GM19193 (cell line): ENCODE results near the gene COX4I1.

Experiments used
- POLR2A ChIP-seq: IDR thresholded peaks from 4 replicates; pipeline ENCODE4 v1.6.1; 2011; ENCODE audit not compliant: insufficient read depth, insufficient read length; ENCODE audit errors: extremely low read depth

COX4I1 gene

DNA sequence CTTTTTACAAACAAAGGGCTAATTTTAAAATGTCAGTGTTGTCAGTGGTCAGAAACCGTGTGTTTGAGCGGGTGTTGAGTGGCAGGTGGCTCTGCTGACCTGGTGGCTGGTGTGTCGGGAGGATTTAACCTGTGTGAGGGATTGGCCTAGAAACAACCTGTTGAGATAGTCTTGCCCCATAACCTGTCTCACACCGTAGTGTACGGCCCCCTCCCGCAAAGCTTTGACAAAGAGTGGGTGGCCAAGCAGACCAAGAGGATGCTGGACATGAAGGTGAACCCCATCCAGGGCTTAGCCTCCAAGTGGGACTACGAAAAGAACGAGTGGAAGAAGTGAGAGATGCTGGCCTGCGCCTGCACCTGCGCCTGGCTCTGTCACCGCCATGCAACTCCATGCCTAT lies 7.0 kb downstream of the COX4I1 start:
- no peak for TF ChIP-seq POLR2A

DNA sequence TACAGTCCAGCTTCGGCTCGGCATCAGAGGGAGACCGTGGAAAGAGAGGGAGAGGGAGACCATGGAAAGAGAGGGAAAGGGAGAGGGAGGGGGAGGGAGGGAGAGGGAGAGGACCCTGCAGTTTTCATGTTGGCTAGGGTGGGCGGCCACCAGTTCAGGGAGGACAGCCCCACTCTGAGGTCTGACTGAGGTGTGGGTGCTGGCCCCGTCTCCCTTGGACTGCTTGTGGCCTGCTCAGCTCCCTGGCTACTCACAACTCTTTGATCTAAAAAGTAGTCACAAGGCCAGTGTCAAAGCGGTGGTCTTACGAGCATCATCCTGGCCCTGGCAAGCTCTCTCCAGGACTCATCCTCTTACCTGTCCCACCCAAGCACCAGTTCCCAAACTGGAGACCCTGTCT lies 9.4 kb downstream of the COX4I1 start:
- no peak for TF ChIP-seq POLR2A

DNA sequence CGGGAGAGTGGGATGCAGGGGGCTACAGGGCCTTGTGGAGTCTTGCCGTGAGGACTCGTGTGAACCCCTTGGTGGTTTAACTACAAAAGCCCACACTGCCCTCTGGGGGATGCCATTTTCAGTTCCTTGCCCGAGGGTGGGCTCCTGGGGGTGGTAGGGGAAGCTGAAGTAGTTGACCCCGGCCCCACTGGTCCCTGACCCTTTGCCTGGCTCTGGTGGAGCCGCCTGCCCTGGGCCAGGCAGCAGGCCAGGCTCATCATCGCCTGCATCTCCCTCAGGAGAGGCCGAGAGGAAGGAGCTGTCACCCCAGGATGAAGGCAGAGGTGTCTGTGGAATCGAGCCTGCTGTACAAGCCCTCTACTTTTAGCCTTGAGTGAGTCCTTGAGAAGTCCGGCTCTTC lies 10.2 kb downstream of the COX4I1 start:
- no peak for TF ChIP-seq POLR2A

DNA sequence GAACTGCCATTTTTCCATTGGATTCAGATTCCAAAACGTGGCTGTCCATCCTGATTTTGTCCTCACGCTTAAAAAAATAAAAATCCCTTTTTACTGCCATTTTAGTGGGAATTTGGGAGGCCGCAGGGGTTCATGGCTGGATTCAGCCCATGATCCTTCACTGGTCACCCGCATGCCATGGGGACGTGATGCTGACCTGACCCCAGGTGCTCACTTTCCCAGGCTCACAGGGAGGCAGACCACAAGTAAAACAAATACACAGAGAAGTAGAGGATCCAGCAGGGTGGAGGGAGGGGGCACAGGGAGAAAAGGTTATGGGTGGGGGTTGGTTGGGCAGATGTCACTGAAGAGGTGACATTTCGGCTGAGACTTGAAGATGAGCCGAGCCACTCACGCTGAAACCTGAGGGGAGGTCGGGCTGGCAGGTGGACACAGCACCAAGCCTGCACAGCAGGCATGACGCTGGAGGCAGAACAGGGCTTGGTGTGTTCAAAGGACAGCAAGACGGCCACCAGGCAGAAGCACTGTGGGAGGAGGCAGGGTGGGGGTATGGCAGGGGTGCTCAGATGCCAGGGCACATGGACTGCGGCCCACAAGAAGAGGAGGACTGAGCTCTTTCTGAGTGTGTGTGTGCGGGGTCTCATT lies 10.7 kb downstream of the COX4I1 start:
- no peak for TF ChIP-seq POLR2A

DNA sequence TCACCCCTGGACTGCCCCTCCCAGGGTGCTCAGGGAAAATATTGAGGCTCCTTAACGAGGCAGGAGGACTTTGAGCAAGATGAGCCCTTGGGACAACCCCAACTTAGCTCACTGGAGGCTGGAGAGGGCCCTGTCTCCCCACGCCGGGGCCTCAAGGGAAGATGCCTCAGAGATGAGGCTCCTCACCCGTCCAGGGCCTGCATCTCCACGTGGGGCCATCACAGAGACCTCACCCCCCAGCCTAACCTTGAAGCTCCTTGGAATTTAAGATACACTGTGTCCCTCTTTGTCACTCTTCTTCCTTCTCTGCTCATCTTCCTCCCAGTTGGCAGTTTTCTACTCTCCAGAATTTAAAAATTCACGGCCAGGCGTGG lies 11.2 kb downstream of the COX4I1 start:
- TF ChIP-seq POLR2A = no peak

DNA sequence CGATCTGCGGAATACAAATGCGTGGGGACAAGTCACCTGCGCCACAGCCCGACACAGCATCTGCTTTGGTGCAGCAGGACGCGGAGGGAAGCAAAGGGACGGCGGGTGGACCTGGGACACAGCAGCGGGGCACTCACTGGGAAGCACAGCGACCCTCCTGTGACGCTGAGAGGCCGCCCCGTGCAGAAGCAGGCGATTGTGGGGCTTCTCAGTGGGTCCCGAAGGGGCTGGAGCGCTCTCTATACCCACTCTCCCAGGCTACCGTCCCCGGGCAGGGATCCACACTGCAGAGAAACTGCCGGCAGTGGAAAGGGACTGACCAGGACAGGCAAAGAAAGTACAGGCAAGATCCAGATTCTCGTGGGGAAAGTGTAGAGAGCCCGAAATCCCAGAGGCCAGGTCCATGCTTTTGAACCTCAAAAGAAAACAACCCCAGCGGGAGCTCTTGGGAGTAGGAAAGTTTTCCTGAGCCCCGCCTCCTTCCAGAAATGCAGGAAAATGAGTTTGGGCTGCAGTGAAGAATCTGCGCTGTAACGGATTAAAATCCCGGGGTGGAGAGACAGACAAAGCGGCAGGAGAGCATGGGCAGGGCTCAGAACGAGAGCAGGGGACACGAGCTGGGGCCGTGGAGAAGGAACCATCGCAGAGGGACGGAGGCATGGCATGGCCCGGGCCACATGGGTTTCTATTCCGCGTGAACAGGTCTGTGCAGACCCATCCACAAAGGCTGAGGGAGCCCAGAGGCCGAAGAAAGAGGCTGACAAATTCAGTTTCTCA lies 12.7 kb downstream of the COX4I1 start:
- no peak for TF ChIP-seq POLR2A

DNA sequence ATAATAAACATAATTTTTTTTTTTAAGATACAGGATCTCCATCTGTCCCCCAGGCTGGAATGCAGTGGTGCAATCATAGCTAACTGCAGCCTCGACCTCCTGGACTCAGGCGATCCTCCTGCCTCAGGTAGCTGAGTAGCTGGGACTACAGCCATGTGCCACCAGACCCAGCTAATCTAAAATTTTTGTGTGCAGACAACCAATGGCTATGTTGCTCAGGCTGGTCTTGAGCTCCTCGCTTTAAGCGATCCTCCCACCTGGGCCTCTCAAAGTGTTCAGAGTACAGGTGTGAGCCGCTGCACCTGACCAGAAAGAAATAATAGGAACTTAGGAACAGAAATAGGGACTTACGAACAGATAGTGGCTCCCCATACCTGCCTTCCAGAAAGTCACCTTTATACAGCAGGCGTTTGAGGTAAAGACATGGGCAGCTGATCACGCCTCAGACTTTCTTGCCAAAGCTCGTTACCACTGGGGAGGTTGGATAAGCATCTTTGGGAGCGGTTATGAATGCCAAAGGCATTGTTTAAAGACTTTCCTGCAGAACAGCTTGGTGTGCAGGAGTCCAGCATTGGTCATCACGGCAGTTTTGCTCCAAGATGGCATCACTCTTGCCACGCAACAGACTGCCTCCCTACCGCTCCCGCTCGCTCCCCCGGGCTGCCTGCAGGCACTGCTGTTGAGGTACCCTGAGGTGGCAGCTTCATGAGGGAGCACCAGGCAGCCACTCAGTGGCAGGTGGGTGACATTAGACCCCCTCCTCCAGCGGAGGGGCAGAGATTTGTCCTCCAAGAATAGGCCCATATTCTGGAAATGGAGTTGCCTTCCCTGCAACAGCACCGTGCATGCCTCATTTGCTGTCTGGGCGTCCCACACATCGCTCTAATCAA lies 13.6 kb downstream of the COX4I1 start:
- TF ChIP-seq POLR2A = no peak

DNA sequence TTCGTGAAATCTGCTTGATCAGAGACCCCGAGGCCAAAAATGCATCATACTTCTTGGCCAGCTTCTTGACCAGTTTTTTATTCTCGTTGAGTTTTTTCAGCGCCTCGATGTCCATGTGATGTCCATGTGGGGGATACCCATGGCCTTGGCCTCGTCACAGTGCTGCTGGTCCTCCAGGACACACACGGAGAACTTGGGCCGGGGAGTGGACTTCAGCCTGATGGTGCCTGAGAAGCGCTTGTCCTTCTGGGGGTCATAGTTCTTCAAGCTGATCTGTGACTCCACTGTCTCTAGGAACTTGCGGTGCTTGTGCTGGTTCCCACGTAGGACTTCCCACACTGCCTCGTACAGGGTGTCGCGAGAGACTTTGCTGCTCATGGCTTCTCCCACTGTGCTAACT lies 16.7 kb downstream of the COX4I1 start:
- TF ChIP-seq POLR2A = no peak

DNA sequence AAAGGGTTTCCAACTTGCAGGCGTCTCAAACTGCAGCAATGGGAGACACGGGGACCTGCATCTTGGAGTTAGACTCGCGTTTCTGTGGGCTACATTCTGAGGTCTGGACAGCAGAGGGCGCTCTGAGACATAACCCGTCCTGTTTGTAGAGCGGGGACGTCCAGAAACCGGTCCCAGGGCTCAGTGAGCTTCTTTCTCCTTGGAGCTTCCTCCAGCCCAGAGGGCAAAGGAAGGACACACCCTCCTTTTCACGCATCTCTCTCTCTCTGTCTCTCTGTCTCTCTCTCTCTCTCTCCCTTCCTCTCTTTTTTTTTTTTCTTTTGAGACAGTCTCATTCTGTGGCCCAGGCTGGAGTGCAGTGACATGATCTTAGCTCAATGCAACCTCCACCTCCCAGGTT lies 19.8 kb downstream of the COX4I1 start:
- TF ChIP-seq POLR2A = no peak

DNA sequence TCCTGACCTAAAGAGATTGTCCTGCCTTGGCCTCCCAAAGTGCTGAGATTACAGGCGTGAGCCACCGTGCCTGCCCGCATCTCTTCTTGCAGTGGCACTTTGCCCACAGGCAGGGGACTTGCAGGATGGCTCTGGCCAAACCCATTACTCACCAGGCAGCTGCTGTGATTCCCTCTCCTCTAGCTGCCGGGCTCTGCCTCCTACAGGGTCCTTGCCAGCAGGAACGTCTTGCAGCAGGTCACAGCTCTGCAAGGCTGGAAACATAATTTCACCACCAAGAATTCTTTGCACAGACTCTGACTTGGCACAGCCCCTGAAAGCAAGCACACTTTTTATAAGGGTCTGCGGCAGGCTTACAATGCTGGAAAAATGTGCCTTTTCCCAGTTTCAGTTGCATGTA lies 20.3 kb downstream of the COX4I1 start:
- TF ChIP-seq POLR2A = no peak

DNA sequence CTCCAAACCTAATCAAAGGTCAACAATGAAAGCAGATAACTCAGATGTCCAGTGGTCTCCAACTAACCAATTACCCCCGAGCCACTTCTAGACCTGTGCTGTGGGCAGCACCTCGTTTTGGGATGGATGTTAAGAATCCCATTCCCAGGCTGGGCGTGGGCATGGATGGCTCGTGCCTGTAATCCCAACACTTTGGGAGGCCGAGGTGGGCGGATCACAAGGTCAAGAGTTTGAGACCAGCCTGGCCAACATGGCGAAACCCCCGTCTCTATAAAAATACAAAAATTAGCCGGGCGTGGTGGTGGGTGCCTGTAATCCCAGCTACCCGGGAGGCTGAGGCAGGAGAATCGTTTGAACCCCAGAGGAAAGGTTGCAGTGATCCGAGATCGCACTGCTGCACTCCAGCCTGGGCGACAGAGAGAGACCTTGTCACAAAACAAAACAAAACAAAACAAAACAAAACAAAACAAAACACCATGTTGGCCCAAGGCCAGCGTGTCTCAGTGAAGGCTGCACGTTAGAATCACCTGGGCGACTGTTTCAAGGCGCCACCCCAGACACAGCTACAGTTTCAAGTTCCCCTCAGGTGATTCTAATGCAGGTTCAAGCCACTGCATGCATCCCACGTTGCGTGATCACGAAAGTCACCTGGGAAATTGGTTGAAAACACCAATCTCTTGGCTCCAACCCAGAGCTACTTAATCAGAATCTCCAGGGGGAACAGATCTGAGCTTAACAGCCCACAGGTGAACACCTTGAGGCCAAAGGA lies 21.3 kb downstream of the COX4I1 start:
- no peak for TF ChIP-seq POLR2A

DNA sequence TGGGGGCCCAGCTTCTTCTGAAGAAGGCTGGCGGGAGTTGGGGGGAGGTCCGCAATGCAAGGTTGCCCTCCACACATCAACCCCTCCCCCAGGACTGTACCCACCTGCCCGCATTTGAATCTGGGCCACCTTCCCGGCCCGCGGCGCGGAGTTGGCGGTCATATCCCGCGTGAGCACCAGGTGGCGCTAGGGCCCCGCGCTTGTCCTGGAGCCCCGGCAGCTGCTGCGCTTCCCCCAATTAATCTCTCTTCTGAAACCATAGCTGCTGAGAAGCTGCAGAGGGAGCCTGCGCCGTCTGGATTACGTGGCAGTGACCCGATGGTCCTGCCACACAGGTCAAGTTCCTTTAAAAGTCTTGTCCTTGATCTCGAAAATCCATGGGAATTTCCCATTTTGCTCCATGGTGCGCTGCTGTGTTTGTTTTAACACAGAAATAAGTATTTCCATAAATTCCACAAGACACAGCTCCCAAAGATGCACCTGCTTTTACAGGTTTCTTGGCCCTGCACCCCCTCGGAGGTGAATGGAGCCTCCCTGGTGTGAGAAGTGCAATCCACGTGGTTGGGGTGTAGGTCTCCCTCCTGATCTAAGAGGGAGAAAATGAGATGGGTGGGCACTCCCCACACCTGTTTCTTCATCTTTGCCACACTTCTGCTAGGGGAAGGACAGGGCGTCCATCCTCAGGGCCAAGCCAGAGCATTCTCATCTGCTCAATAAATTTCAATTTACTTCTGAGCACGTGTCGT lies 22.1 kb downstream of the COX4I1 start:
- TF ChIP-seq POLR2A = no peak

DNA sequence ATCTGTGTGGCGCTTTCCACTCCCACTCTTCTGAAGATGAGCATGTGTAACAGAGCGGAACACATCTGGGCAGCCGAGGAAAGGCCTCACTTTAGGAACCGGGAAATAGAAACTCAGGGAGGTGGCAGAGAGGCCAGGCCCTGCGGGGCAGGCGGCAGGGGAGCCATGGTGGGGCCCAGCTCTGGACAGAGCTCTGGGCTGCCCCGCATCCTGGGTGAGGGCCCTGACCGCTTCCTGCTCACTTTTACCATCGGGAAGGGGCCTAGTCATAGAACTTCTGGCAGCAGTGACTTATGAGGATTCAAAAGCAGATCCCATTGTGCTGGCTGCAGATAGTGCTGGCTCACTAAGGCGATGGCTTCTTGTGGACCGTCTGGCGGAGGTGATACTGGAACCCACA lies 22.6 kb downstream of the COX4I1 start:
- no peak for TF ChIP-seq POLR2A

DNA sequence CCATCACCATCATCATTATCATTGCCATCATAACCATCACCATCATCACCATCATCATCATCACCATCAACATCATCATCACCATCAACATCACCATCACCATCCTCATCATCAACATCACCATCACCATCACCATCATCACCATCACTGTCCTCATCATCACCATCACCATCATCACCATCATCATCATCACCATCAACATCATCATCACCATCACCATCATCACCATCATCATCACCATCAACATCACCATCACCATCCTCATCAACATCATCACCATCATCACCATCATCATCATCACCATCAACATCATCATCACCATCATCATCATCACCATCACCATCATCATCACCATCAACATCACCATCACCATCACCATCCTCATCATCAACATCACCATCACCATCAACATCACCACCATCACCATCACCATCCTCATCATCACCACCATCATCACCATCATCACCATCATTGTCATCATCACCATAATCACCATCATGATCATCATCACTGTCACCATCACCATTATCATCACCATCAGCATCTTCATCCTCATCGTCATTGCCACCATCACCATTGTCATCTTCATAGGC lies 23.9 kb downstream of the COX4I1 start:
- no peak for TF ChIP-seq POLR2A
